HepG2 (cell line): ENCODE measurements around the gene CIB2. TPM values are rescaled to one million over a fixed set of nuclear protein-coding genes. Genes with fewer than 3 reads are reported as not detected.

Source experiments
- ELF3 ChIP-seq: IDR thresholded peaks from 2 replicates; pipeline ENCODE4 v1.6.1; 2016; ENCODE audit warnings: missing genetic modification reagents, missing compliant biosample characterization
- FOXK1 ChIP-seq: sonication (generic); formaldehyde crosslinking; IDR thresholded peaks from 2 replicates; pipeline ENCODE4 v1.4.0; 2020; ENCODE audit warnings: low read depth, missing genetic modification reagents, borderline replicate concordance
- GATAD1 ChIP-seq: IDR thresholded peaks from 2 replicates; pipeline ENCODE4 v1.6.1; 2016; ENCODE audit warnings: missing genetic modification reagents, missing compliant biosample characterization
- NFATC3 ChIP-seq: sonication (generic); formaldehyde crosslinking; IDR thresholded peaks from 2 replicates; pipeline ENCODE4 v1.5.1; 2020; ENCODE audit warnings: mild to moderate bottlenecking, missing genetic modification reagents
- RERE ChIP-seq: IDR thresholded peaks from 2 replicates; pipeline ENCODE4 v1.6.1; 2016; ENCODE audit warnings: low read depth, missing genetic modification reagents, missing compliant biosample characterization
- SAP130 ChIP-seq: IDR thresholded peaks from 2 replicates; pipeline ENCODE4 v1.6.1; 2016; ENCODE audit warnings: low read depth
- SNAPC5 ChIP-seq: sonication (generic); formaldehyde crosslinking; IDR thresholded peaks from 2 replicates; pipeline ENCODE4 v1.8.1; 2023; ENCODE audit warnings: mild to moderate bottlenecking, missing genetic modification reagents, borderline replicate concordance
- SOX13 ChIP-seq, 3 experiments: fragments of 450-650 bp in 1 of 3; sonication (generic) in 1 of 3; formaldehyde crosslinking in 1 of 3; IDR thresholded peaks in 2 of 3; conservative IDR thresholded peaks in 1 of 3; 2 replicates each; pipeline versions ENCODE4 v1.5.0 to v1.6.1; 2016 to 2020; ENCODE audit warnings: antibody characterized with exemption in 1 of 3, mild to moderate bottlenecking in 1 of 3, missing compliant biosample characterization in 1 of 3, missing genetic modification reagents in 1 of 3, moderate library complexity in 1 of 3
- TBX2 ChIP-seq: sonication (generic); formaldehyde crosslinking; IDR thresholded peaks from 2 replicates; pipeline ENCODE4 v1.5.0; 2020; ENCODE audit warnings: missing genetic modification reagents, mild to moderate bottlenecking, borderline replicate concordance
- TBX3 ChIP-seq: fragments of 450-650 bp; IDR thresholded peaks from 2 replicates; pipeline ENCODE4 v1.6.1; 2017; ENCODE audit warnings: antibody characterized with exemption, mild to moderate bottlenecking, inconsistent platforms, borderline replicate concordance
- ZFP1 ChIP-seq: IDR thresholded peaks from 2 replicates; pipeline ENCODE4 v1.6.1; 2016
- ZNF124 ChIP-seq: sonication (generic); formaldehyde crosslinking; IDR thresholded peaks from 2 replicates; pipeline ENCODE4 v1.4.0; 2020; ENCODE audit warnings: missing genetic modification reagents
- ZNF891 ChIP-seq: sonication (generic); formaldehyde crosslinking; IDR thresholded peaks from 2 replicates; pipeline ENCODE4 v1.5.0; 2020; ENCODE audit warnings: mild to moderate bottlenecking, missing genetic modification reagents
- polyA plus RNA-seq, 8 experiments: library from polyadenylated mRNA; depleted of rRNA in 3 of 8; stranded (reverse) in 7 of 8; unstranded in 1 of 8; fragments of >200 nt; fragmentation: Illumina TruSeq in 4 of 8; extraction: Trizol in 4 of 8; gene quantifications; 2 replicates each; pipeline versions ENCODE4 v1.2.1 to v1.2.3, GENCODE V29; 2011 to 2016; ENCODE audit warnings: low read depth in 4 of 8, missing spikeins in 1 of 8, mixed read lengths in 1 of 8; ENCODE audit not compliant: insufficient read depth in 1 of 8
- total RNA-seq, 5 experiments: library from RNA; depleted of rRNA; stranded (reverse); fragments of >200 nt; fragmentation: Illumina TruSeq; extraction: Trizol; gene quantifications; 2 replicates each; pipeline ENCODE4 v1.2.3, GENCODE V29; 2016; ENCODE audit warnings: low read depth in 1 of 5

The CIB2 gene
- total and polyA plus RNA-seq, 2 of the 13 experiments (the other 11 are each of a cell fraction or from before 2014, with no cell fraction given), result 1.4 to 1.5 TPM

- TF ChIP-seq GATAD1 (CRISPR knock-in tag) (0 out of 2 replicates have a peak, but pooled peaks have one; percentile 20), SOX13 (IDR thresholded peaks at IDR 0.05) (peak; percentile 65; the same call in 1 of the 2 replicates), SOX13 (CRISPR knock-in tag; conservative IDR thresholded peaks at IDR 0.05 in 1 of 2, IDR thresholded peaks at IDR 0.05 in 1 of 2) (peak in 1 of 2 experiments; percentile 92; a peak in 2 of 4 replicates), SNAPC5 (no peak), ZFP1 (CRISPR knock-in tag) (no peak), FOXK1 (peak; percentile 54; the same call in 1 of the 2 replicates), TBX2 (peak; percentile 44; the same call in 1 of the 2 replicates), ZNF124 (CRISPR knock-in tag) (no peak), NFATC3 (CRISPR knock-in tag) (no peak), SAP130 (CRISPR knock-in tag) (peak; percentile 27; the same call in 1 of the 2 replicates), TBX3 (peak; percentile 22; the same call in 1 of the 2 replicates), ZNF891 (CRISPR knock-in tag) (no peak), ELF3 (CRISPR knock-in tag) (0 out of 2 replicates have a peak, but pooled peaks have one; percentile 38), RERE (CRISPR knock-in tag) (peak; percentile 65; the same call in 1 of the 2 replicates)
- TF ChIP-seq, all 625 proteins: peak for 34
Observed at GRCh38 chr15:78127882-78128281, 3.4 kb downstream of the CIB2 start (continued).
